K562 (cell line): ENCODE data around the gene HPCAL1. TPM values are rescaled to one million over a fixed set of nuclear protein-coding genes. Genes with fewer than 3 reads are reported as not detected.

ENCODE experiments used
- BRF1 ChIP-seq: IDR thresholded peaks from 3 replicates; pipeline ENCODE4 v1.6.1; 2011; ENCODE audit warnings: borderline replicate concordance, mild to moderate bottlenecking; ENCODE audit not compliant: insufficient read length; ENCODE audit errors: extremely low read depth
- CREB3 ChIP-seq: fragments of 450-650 bp; conservative IDR thresholded peaks from 2 replicates; pipeline ENCODE4 v1.6.1; 2016; ENCODE audit warnings: missing genetic modification characterization, low read depth, mild to moderate bottlenecking, missing compliant biosample characterization, moderate library complexity
- CTBP1 ChIP-seq: fragments of 450-650 bp; IDR thresholded peaks from 2 replicates; pipeline ENCODE4 v1.6.1; 2016; ENCODE audit warnings: borderline replicate concordance
- DEAF1 ChIP-seq: fragments of 450-650 bp; formaldehyde crosslinking; IDR thresholded peaks from 2 replicates; pipeline ENCODE4 v1.4.0; 2020; ENCODE audit warnings: mild to moderate bottlenecking, moderate library complexity
- ELK1 ChIP-seq: sonication (generic); formaldehyde crosslinking; IDR thresholded peaks from 2 replicates; pipeline ENCODE4 v1.8.1; 2022; ENCODE audit warnings: missing genetic modification reagents
- FOXK1 ChIP-seq: sonication (generic); formaldehyde crosslinking; IDR thresholded peaks from 2 replicates; pipeline ENCODE4 v1.8.0; 2022; ENCODE audit warnings: missing genetic modification reagents, mild to moderate bottlenecking, borderline replicate concordance
- GTF2B ChIP-seq: IDR thresholded peaks from 2 replicates; pipeline ENCODE4 v1.6.1; 2011; ENCODE audit not compliant: insufficient read length; ENCODE audit errors: extremely low read depth
- KLF1 ChIP-seq: fragments of 450-650 bp; IDR thresholded peaks from 2 replicates; pipeline ENCODE4 v1.6.1; 2016; ENCODE audit warnings: missing genetic modification characterization, missing compliant biosample characterization
- MAFK ChIP-seq: IDR thresholded peaks from 2 replicates; pipeline ENCODE4 v1.6.1; 2011; ENCODE audit warnings: low read length, improper control_type of control experiment
- MTA2 ChIP-seq: fragments of 450-650 bp; IDR thresholded peaks from 2 replicates; pipeline ENCODE4 v1.6.1; 2016; ENCODE audit warnings: low read depth
- NFYB ChIP-seq: IDR thresholded peaks from 2 replicates; pipeline ENCODE4 v1.6.1; 2011; ENCODE audit warnings: mild to moderate bottlenecking, moderate library complexity; ENCODE audit not compliant: insufficient read length; ENCODE audit errors: extremely low read depth
- PTTG1 ChIP-seq: fragments of 450-650 bp; IDR thresholded peaks from 2 replicates; pipeline ENCODE4 v1.6.1; 2016; ENCODE audit warnings: low read depth, mild to moderate bottlenecking, missing genetic modification characterization, missing compliant biosample characterization
- RAD51 ChIP-seq: fragments of 450-650 bp; IDR thresholded peaks from 2 replicates; pipeline ENCODE4 v1.7.1; 2016; ENCODE audit warnings: low read depth, mild to moderate bottlenecking, borderline replicate concordance
- UBTF ChIP-seq, 2 experiments: IDR thresholded peaks; 2 replicates each; pipeline ENCODE4 v1.6.1; 2012; ENCODE audit warnings: improper control_type of control experiment in 2 of 2, low read depth in 2 of 2, low read length in 2 of 2, borderline replicate concordance in 1 of 2
- ZBTB1 ChIP-seq: sonication (generic); formaldehyde crosslinking; IDR thresholded peaks from 2 replicates; pipeline ENCODE4 v1.8.1; 2023; ENCODE audit warnings: missing genetic modification reagents, low read depth, mild to moderate bottlenecking, borderline replicate concordance
- ZFP91 ChIP-seq: sonication (generic); formaldehyde crosslinking; IDR thresholded peaks from 2 replicates; pipeline ENCODE4 v1.8.0; 2022; ENCODE audit warnings: mild to moderate bottlenecking, missing genetic modification reagents
- ZFPM2 ChIP-seq: fragments of 250-450 bp; sonication (Bioruptor Pico); IDR thresholded peaks from 2 replicates; pipeline ENCODE4 v1.5.1; 2022; ENCODE audit warnings: mild to moderate bottlenecking
- ZNF280B ChIP-seq: fragments of 250-450 bp; sonication (Bioruptor Pico); IDR thresholded peaks from 2 replicates; pipeline ENCODE4 v1.5.1; 2021; ENCODE audit warnings: mild to moderate bottlenecking
- polyA plus RNA-seq, 8 experiments: library from polyadenylated mRNA; depleted of rRNA in 4 of 8; stranded (reverse) in 5 of 8; unstranded in 3 of 8; fragments of >200 nt; fragmentation: Nextera tagmentation in 2 of 8; fragmentation: Illumina TruSeq in 1 of 8; extraction: Ambion mirVana in 2 of 8; extraction: Trizol in 1 of 8; gene quantifications; 2 replicates each; pipeline versions ENCODE4 v1.2.1 to v1.2.3, GENCODE V29; 2011 to 2014; ENCODE audit warnings: inconsistent platforms in 1 of 8, missing spikeins in 1 of 8
- total RNA-seq, 7 experiments: library from RNA; depleted of rRNA in 6 of 7; stranded (reverse); fragments of >200 nt in 6 of 7; fragmentation: Illumina TruSeq in 2 of 7; extraction: Trizol in 2 of 7; gene quantifications; 2 replicates each; pipeline versions ENCODE4 v1.2.1 to v1.2.3, GENCODE V29; 2011 to 2021; ENCODE audit warnings: low replicate concordance in 1 of 7

HPCAL1 gene
- total and polyA plus RNA-seq, 9 of the 15 experiments (the other 6 are each of a cell fraction or from before 2014, with no cell fraction given) = 2.7 to 65.5 (median 23.9) TPM

- TF ChIP-seq PTTG1 (no peak), ZFPM2 (CRISPR knock-in tag) (no peak), ZNF280B (CRISPR knock-in tag) (no peak), NFYB (no peak), DEAF1 (CRISPR knock-in tag) (no peak), ZFP91 (CRISPR knock-in tag) (no peak), UBTF (IDR thresholded peaks at IDR 0.05; ENCODE audit: borderline replicate concordance in 1 of 2, low read depth in 2 of 2, low read length in 2 of 2) (no peak), MTA2 (peak; percentile 74), FOXK1 (no peak), BRF1 (no peak), ZBTB1 (CRISPR knock-in tag) (no peak), KLF1 (tag) (no peak), MAFK (no peak), CTBP1 (peak; percentile 64; the same call in 1 of the 2 replicates), RAD51 (no peak), ELK1 (CRISPR knock-in tag) (no peak), GTF2B (no peak), CREB3 (tag) (no peak)
Measured at GRCh38 chr2:10343191-10343590, 40.5 kb downstream of the HPCAL1 start (continued).
